OCI-LY7 (cell line): Measurements from ENCODE around the gene LGALS1. TPM values are rescaled to one million over a fixed set of nuclear protein-coding genes. Genes with fewer than 3 reads are reported as not detected.

ENCODE experiments used
- BruUV-seq: library from RNA; stranded (reverse); fragments of 400-500 nt; replicated peaks from 2 replicates; lab custom pipeline; 2021; lab: Mats Ljungman, UMichigan
- CTCF ChIA-PET: fragments of 300-600 bp; sonication (Branson Sonifier 250); formaldehyde crosslinking; loops from one replicate; lab custom pipeline; 2022; ENCODE audit warnings: antibody characterized with exemption; ENCODE audit not compliant: unreplicated experiment; lab: Charles Lee
- POLR2A ChIA-PET: fragments of 300-600 bp; sonication (Branson Sonifier 250); formaldehyde crosslinking; loops from one replicate; lab custom pipeline; 2022; ENCODE audit warnings: antibody characterized with exemption; lab: Charles Lee
- DNase-seq: peaks from one replicate; pipeline ENCODE4 v3.0.0-alpha.2; 2015; ENCODE audit warnings: low spot score
- H2AFZ ChIP-seq: fragments of 200-600 bp; sonication (generic), shearing (Covaris generic); 2 replicates; pipeline ENCODE4 v1.6.1; 2014; ENCODE audit warnings: mild to moderate bottlenecking, antibody characterized with exemption, low read length, moderate library complexity
- H3K27ac ChIP-seq: fragments of 200-600 bp; sonication (generic); 2 replicates; pipeline ENCODE4 v1.5.1; 2014; ENCODE audit warnings: mixed run types, low read depth, mild to moderate bottlenecking, moderate library complexity, low read length, inconsistent platforms; ENCODE audit not compliant: poor library complexity, severe bottlenecking
- H3K36me3 ChIP-seq: fragments of 200-600 bp; sonication (generic); 2 replicates; pipeline ENCODE4 v1.6.1; 2014; ENCODE audit warnings: mild to moderate bottlenecking, antibody characterized with exemption, low read length, moderate library complexity, mixed read lengths; ENCODE audit not compliant: insufficient read depth
- H3K4me1 ChIP-seq: fragments of 200-600 bp; sonication (generic); 2 replicates; pipeline ENCODE4 v1.5.1; 2014; ENCODE audit warnings: mild to moderate bottlenecking, low read length; ENCODE audit not compliant: insufficient read depth, poor library complexity, severe bottlenecking
- H3K4me2 ChIP-seq: fragments of 200-600 bp; sonication (generic); 2 replicates; pipeline ENCODE4 v1.6.1; 2014; ENCODE audit warnings: mild to moderate bottlenecking, low read length
- H3K4me3 ChIP-seq: fragments of 200-600 bp; sonication (generic); 2 replicates; pipeline ENCODE4 v1.5.1; 2014; ENCODE audit warnings: mild to moderate bottlenecking, low read depth, low read length; ENCODE audit not compliant: poor library complexity, severe bottlenecking
- H3K79me2 ChIP-seq: fragments of 200-600 bp; sonication (generic); 2 replicates; pipeline ENCODE4 v1.6.1; 2016; ENCODE audit warnings: low read depth, mild to moderate bottlenecking, low read length, moderate library complexity, mixed read lengths; ENCODE audit not compliant: insufficient read depth
- H3K9me2 ChIP-seq: fragments of 200-600 bp; sonication (generic); 2 replicates; pipeline ENCODE4 v1.6.1; 2016; ENCODE audit warnings: mild to moderate bottlenecking, low read length, mixed read lengths; ENCODE audit not compliant: insufficient read depth
- H3K9me3 ChIP-seq: fragments of 200-600 bp; sonication (generic); 2 replicates; pipeline ENCODE4 v1.6.1; 2014; ENCODE audit warnings: mild to moderate bottlenecking, mixed run types, low read length, mixed read lengths
- H4K20me1 ChIP-seq: fragments of 200-600 bp; sonication (generic); 2 replicates; pipeline ENCODE4 v1.6.1; 2014; ENCODE audit warnings: mild to moderate bottlenecking, antibody characterized with exemption, low read length, moderate library complexity, mixed read lengths; ENCODE audit not compliant: insufficient read depth
- CTCF ChIP-seq: fragments of 200-600 bp; sonication (generic); conservative IDR thresholded peaks from 2 replicates; pipeline ENCODE4 v1.5.1; 2014; ENCODE audit warnings: mild to moderate bottlenecking, antibody characterized with exemption, low read length, moderate library complexity, mixed read lengths
- EZH2phosphoT487 ChIP-seq: fragments of 200-600 bp; sonication (generic); IDR thresholded peaks from 2 replicates; pipeline ENCODE4 v1.6.1; 2018; ENCODE audit warnings: low read depth, borderline replicate concordance, mild to moderate bottlenecking, mixed run types, antibody characterized with exemption, low read length, moderate library complexity, mixed read lengths
- intact Hi-C: fragments of 100-400 bp; cut with micrococcal nuclease; formaldehyde crosslinking; loops from one replicate; pipeline ENCODE4 v1.10.0; 2022; ENCODE audit not compliant: unreplicated experiment
- total RNA-seq, 2 experiments: library from RNA; depleted of rRNA in 1 of 2; stranded (reverse); fragments of >200 nt in 1 of 2; shearing (Covaris generic) in 1 of 2; gene quantifications; 2 replicates each; pipeline ENCODE4 v1.2.3, GENCODE V29; 2014 to 2022

Gene LGALS1
- total RNA-seq, 2 experiments from 2014 or later = 57.3 to 93.1 TPM

DNA sequence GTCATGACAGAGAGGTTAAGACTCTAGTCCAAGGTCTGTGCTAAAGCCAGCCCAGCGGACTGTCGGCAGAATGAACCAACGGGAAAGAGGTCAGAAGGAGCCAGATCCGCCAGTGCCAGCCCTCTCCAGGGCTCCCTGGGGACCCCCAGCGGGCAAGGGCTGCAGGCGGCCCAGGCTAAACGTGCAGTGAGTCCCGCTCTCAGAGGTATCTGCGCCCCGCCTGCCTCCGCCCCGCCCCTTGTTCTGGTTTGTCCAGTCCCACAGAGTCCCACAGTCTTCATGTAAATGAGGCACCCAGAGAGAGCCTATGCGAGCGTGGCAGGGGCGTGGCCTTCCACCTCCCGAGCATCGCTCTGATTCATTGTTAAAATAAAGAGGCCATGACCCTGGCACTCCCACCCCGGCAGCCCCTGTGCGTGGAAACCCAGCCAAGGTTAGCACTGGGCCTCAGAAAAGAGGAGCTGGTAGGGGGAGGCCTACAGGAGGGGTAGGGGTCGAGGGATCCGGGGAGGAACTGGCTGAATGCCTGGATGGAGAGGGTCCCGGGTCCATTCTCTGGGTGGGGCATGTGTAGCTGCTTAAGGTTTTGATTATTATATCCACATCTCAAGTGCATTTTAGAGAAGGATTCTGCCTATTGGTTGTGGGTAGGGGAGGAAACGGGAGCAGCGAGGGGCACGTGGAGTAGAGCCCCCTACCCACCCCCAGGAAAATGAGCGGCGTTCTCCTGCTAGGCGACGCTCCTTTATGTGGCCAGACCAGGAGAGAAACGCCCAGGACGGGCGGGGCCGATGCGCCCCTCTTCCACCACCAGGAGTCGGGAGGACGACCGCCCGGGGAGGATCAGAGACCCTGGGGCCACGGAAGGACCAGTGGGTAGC lies 21.5 kb downstream of the LGALS1 start, which contains the start of gene TRIOBP:
Gene TRIOBP, plus strand, starts transcription at position 392 of the 881 bp plus-strand sequence. CDS start 4,318 bp downstream, outside the sequence.
- Histone ChIP-seq H3K27ac (peak within 1 kb of the TSS; percentile 28), H3K4me3 (peak within 1 kb of the TSS; percentile 39), H4K20me1 (no peaks in the 10 kb centered on the region), H3K4me1 (peaks cover 15% of the 10 kb centered on the region), H2AFZ (no peak within 1 kb of the TSS), H3K79me2 (no peaks in the 10 kb centered on the region), H3K9me2 (no peaks in the 10 kb centered on the region), H3K36me3 (peaks cover 30% of the 10 kb centered on the region), H3K9me3 (no peaks in the 10 kb centered on the region), H3K4me2 (peak within 1 kb of the TSS; percentile 62)
- intact Hi-C loops = no loop called here
- BruUV-seq = no TSS peak
- TF ChIP-seq CTCF = peak; percentile 66
- no peak for TF ChIP-seq EZH2phosphoT487
- ChIA-PET POLR2A (no interaction called here), CTCF (no interaction called here)
- DNase-seq = peak; percentile 97

GRCh38 chr22:37697538-37697835 lies 22.1 kb downstream of the LGALS1 start:
- Histone ChIP-seq H2AFZ (no peak overlapping the region), H4K20me1 (no peaks in the 10 kb centered on the region), H3K4me2 (no peak overlapping the region), H3K79me2 (no peaks in the 10 kb centered on the region), H3K9me2 (no peaks in the 10 kb centered on the region), H3K27ac (no peak overlapping the region), H3K9me3 (no peaks in the 10 kb centered on the region), H3K36me3 (peaks cover 25% of the 10 kb centered on the region), H3K4me3 (no peak overlapping the region), H3K4me1 (peaks cover 15% of the 10 kb centered on the region)
- no peak for DNase-seq
- CTCF ChIA-PET = no interaction called here
- BruUV-seq = no TSS peak
- intact Hi-C loops = no loop called here
- no peak for TF ChIP-seq CTCF
- no peak for TF ChIP-seq EZH2phosphoT487
- POLR2A ChIA-PET = interaction anchor here (0.7 kb wide), 1 partner anchor 11 kb away, joined by 6 read pairs; no protein-coding TSS in a partner anchor

- Histone ChIP-seq H3K4me2 (no peak overlapping the region), H3K4me3 (no peak overlapping the region), H2AFZ (no peak overlapping the region), H3K79me2 (no peaks in the 10 kb centered on the region), H3K36me3 (no peaks in the 10 kb centered on the region), H3K9me2 (no peaks in the 10 kb centered on the region), H3K9me3 (no peaks in the 10 kb centered on the region), H3K27ac (no peak overlapping the region), H4K20me1 (no peaks in the 10 kb centered on the region), H3K4me1 (peaks cover 7% of the 10 kb centered on the region)
- ChIA-PET POLR2A (no interaction called here), CTCF (no interaction called here)
- TF ChIP-seq CTCF (no peak), EZH2phosphoT487 (no peak)
- BruUV-seq = no TSS peak
- DNase-seq = no peak
- intact Hi-C loops = no loop called here
Measured at GRCh38 chr22:37701141-37701786, 25.8 kb downstream of the LGALS1 start.
